HG02885 (cell line): Measurements from ENCODE around the gene POPDC2.

ENCODE experiments used
- ATAC-seq: cut with Tn5 transposase; IDR thresholded peaks from one replicate; pipeline ENCODE4 v1.9.1; 2021; ENCODE audit warnings: mild to moderate bottlenecking; ENCODE audit not compliant: unreplicated experiment, poor library complexity

POPDC2 gene

DNA sequence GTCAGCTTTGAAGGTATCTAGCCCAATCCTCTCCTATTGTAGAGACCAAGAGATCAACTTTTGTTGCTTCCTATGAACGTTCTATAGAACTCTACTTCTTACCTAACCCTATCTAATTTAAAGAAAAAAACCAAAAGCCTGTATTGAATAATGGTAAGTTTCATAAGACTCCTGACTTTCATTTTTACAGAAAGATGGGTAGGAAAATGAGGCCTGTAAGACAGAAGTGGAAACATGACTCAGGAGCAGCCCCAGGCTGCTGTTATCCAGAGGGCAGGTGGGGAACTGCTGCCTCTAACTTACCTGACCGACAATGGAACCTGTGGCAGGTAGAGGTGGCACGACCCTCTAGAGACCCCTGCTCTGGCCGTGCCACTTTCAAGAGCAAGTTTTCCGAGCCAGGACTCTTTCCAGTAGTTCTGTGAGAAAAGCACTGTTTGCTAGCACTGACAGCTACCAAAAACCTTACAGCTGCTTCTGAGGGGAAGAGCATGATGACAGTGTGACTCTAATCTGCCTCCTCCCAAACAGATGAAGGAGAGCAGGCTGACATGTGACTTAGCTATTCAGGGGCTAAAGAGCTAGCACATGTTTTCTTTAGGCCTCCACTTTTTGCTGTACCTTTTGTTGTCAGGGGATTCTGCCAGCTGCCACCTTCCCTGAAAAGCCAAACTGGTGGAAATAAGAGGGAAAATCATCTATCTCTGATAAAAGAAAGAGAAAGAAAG, 17.5 kb downstream of the POPDC2 start:
- ATAC-seq = no peak

GRCh38 chr3:119641416-119641815, 19.0 kb downstream of the POPDC2 start:
- no peak for ATAC-seq

- ATAC-seq = no peak
These were observed 20.7 kb downstream of the POPDC2 start for GRCh38 chr3:119639494-119640350.

GRCh38 chr3:119637679-119638477, 22.5 kb downstream of the POPDC2 start:
- peak; percentile 30 for ATAC-seq

GRCh38 chr3:119636891-119637611, 23.3 kb downstream of the POPDC2 start:
- no peak for ATAC-seq

- no peak for ATAC-seq
These were observed 24.1 kb downstream of the POPDC2 start for GRCh38 chr3:119636249-119636648.

DNA sequence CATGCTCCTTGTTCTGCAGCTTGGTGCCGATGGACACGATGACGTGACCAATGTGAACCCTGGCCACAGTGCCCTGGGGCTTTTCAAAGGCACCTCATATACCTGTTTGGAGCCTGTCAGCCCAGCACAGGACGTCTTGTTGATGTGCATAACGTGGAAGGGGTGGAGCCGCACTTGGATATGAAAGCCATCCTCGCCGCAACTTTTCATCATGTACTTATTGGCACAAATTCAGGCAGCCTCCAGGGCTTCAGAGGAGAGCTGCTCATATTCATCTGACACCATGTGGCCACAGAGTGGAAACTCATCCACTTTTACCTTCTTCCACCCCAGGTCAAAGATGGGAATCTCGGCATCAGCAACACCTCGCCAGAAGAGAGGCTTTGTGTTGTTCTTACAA, 24.7 kb downstream of the POPDC2 start:
- ATAC-seq = no peak

- ATAC-seq = no peak
These were observed 27.6 kb downstream of the POPDC2 start for GRCh38 chr3:119632829-119633228.

DNA sequence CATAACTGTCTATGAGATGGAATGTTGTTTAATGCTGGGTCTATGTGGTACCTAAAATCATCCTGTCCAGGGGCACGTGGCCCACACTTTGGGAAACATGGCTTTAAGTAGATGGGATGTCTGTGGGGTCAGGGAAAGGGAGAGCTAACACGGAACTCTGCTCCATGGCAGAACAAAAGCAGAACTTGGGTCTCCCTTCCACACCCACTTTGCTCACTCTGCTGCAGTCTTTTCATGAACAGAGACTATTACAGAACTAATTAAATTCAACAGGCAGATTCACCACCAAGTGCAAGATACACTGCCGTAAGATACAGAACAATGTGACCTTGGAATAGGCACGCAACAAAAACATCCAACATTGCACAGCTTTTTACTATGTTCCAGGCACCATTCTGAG, 28.2 kb downstream of the POPDC2 start:
- ATAC-seq = no peak

GRCh38 chr3:119631516-119631915, 28.9 kb downstream of the POPDC2 start:
- no peak for ATAC-seq

DNA sequence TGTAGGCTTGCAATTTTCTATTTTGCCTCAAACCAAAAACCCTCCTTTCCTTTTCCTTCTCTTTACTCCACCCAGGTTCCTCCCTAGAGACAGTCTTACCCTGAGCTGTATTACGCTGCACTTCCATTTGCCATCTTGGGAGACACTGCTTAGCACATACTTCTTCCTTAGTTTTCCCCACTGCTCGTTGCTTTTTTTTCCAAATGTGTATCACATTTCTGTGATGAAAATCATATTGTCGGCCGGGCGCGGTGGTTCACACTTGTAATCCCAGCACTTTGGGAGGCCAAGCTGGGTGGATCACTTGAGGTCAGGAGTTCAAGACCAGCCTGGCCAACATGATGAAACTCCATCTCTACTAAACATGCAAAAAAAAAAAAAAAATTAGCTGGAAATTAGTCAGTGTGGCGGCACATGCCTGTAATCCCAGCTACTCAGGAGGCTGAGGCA, 29.5 kb downstream of the POPDC2 start:
- no peak for ATAC-seq

DNA sequence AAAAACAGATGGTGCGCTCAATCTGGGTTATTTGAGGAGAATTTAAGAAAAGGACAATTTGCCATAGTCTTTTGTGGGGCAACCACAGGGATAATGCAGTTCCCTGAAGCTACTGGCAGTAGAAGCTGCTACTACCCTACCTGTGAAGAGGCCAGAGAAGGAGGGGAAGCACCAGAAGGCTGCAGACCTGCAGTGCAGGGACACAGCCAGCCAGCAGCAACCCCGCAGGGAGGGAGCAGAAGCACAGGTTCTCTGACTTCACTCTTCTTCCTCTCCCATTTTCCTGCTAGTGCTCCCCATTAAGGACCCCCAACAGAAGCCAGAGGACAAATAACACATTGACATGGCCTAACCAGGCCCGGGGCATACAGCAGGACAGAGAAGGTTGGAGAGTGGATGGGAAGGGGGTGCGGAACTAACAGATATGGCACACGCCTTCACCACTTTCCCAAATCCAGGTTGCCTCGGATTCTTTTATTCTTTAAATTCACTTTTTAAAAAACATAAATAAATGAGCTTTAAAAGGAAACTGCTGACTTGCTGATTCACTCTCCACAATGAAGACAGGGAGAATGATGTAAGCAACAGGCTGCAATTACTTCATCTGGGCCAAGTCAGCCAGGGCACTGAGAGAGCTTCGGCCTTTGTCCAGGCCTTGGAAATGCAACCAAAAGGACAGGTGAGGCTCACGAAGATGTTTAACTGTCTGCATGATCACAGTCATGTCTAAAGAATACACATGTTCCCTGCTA, 30.1 kb downstream of the POPDC2 start:
- no peak for ATAC-seq

GRCh38 chr3:119628816-119629445, 31.5 kb downstream of the POPDC2 start:
- ATAC-seq = peak; percentile 38

DNA sequence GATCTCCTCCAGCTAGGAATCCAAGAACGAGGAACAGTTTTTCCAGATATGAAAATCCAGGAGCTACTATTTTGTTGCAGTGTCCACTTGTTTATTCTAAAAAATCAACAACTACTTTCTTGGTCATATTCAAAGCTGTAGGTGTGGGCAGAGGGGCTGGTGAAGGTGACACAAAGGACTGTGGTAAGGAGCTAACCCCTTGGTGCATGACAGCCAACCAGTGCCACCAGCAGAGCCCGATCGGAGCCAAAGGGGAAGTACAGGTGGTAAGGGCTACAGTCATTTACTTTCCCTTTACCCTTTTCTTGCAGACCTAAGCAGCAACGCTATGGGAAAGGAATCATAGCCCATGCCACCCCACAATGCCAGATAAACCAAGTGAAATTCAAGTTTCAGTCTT, 32.0 kb downstream of the POPDC2 start:
- ATAC-seq = peak; percentile 62

DNA sequence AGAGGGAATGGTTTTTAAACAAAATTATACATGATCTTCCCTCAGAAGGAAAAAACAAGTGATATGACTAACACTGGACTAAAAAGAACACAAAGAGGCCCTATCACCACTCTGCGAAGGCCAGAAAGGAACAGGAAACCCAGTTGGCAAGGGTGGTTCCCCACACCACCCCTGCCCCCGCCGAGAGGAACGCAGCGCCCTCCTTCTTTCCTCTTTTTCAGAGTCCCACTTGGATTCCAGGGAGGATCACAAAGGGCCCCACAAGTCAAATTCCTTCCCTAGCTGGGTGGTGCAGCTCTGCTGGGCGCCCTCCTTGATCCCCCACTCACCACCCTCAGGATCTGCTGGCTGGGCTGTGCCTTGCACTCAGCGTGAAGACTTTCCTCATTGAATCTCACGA, 32.9 kb downstream of the POPDC2 start:
- no peak for ATAC-seq

- ATAC-seq = no peak
These were observed 34.2 kb downstream of the POPDC2 start for GRCh38 chr3:119626196-119626595.

GRCh38 chr3:119625451-119626153, 34.8 kb downstream of the POPDC2 start:
- ATAC-seq = no peak

DNA sequence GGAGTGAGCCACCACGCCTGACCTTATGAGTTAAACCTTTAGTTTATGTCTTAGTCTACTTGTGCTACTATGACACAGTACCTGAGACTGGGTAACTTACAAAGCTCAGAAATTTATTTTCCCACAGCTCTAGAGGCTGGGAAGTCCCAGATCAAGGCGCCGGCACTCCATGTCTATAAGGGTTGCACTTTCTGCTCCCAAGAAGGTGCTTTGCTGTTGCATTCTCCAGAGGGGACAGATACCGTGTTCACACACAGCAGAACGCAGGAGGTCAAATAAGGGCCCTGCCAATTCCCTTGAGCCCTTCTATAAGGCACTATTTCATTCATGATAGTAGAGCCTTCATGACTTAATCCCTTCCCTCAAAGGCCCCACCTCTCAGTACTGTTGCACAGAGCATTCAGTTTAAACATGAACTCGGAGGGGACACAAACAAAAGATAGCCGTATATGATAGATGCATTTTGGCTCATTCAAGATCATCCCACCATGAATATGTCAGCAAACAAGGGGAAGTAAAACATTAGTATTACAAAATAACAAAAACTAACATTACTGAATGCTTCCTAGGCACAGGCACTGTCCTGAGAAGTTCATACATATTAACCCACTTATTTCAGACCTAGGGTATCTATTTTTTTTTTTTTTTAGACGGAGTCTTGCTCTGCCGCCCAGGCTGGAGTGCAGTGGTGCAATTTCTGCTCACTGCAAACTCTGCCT, 36.2 kb downstream of the POPDC2 start:
- ATAC-seq = no peak
